Keratinocyte (primary cell): ENCODE data around the gene MARCHF3.

Experiments
- EZH2 ChIP-seq: IDR thresholded peaks from one replicate; pipeline ENCODE4 v1.6.1; 2012; ENCODE audit warnings: inconsistent platforms, mild to moderate bottlenecking, low read length, moderate library complexity
- TF ChIP-seq, protein P1 (sequence below), 3 experiments: IDR thresholded peaks in 1 of 3; conservative IDR thresholded peaks in 1 of 3; optimal IDR thresholded peaks in 1 of 3; 2 replicates in 2 of 3; 3 replicates in 1 of 3; pipeline versions ENCODE3 to v1.5.1; 2011; ENCODE audit warnings: low read length in 3 of 3, mild to moderate bottlenecking in 3 of 3, moderate library complexity in 2 of 3, control low read depth in 1 of 3, inconsistent platforms in 1 of 3; ENCODE audit not compliant: insufficient read depth in 2 of 3; ENCODE audit errors: extremely low read depth in 1 of 3

DNA sequence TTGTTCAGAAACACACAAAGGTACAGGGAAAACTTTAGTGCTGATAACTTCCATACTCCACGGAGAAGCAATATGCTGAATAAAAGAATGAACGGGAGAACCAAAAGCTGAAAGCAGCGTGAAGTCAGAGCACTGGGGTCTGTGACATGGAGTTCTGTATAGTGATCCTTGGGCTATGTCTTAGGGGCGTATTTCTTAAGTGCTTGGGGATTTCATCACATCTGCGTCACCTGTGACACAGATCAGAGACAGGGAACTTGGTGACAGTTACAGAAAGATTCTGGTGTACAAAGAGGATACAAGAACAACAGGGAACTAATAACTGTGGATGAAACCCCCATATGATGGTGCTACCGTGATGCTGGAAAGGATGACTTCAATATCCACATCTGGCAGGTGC is 81.9 kb downstream of the MARCHF3 start:
- TF ChIP-seq EZH2, result no peak
- TF ChIP-seq, protein P1, sequence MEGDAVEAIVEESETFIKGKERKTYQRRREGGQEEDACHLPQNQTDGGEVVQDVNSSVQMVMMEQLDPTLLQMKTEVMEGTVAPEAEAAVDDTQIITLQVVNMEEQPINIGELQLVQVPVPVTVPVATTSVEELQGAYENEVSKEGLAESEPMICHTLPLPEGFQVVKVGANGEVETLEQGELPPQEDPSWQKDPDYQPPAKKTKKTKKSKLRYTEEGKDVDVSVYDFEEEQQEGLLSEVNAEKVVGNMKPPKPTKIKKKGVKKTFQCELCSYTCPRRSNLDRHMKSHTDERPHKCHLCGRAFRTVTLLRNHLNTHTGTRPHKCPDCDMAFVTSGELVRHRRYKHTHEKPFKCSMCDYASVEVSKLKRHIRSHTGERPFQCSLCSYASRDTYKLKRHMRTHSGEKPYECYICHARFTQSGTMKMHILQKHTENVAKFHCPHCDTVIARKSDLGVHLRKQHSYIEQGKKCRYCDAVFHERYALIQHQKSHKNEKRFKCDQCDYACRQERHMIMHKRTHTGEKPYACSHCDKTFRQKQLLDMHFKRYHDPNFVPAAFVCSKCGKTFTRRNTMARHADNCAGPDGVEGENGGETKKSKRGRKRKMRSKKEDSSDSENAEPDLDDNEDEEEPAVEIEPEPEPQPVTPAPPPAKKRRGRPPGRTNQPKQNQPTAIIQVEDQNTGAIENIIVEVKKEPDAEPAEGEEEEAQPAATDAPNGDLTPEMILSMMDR (optimal IDR thresholded peaks at IDR 0.05 in 1 of 3, IDR thresholded peaks at IDR 0.05 in 1 of 3, conservative IDR thresholded peaks at IDR 0.05 in 1 of 3; ENCODE audit: extremely low read depth in 1 of 3, insufficient read depth in 2 of 3, low read length in 3 of 3), result no peak
